ENCODE results near the gene OSBPL10. TPM values are rescaled to one million over a fixed set of nuclear protein-coding genes. Genes with fewer than 3 reads are reported as not detected.

Gene OSBPL10
- total and polyA plus RNA-seq, 4 donors: 3.9 to 33.0 (median 13.1) TPM

DNA sequence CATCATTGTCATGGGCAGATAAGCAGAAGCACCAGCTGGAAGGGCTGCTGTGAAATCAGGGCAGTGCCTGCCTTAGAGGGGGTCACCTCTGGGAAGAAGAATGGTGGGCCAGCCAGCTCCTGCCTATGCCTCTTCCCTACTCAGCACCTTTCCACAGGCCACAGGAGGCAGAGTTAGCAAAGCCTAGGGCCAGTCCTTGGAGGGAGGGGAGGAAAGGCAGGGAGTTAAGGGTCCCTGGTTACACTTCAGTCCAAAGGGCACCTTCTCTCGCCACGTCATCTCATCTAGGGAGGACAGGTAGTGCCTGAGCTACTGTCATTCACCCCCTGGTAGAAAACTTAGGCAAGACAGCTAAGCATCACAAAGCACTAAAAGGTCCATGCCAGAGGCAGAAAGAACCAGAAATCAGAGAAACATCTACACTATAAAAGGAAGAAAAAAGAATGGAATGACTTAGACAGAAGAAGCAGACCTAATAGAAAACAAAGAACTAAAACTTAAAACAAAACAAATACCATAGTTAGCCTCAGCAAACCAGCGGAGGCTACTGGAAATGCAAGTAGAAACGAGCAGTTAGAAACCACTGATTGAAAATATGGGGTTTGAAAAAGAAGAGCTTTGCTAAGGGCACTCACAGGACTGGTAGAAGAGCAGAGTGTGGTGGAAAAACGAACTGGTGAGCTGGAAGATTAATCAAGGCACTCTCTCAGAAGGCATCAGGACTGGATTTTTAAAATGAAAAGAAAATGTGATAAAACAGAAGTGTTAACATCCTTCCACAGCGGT, 84.2 kb downstream of the OSBPL10 start:
- H3K9me3 ChIP-seq (ENCODE audit: control insufficient read depth in 4 of 4, insufficient read depth in 3 of 4, low read length in 3 of 4): no peaks in the 10 kb centered on the region
- TF ChIP-seq, protein P1, sequence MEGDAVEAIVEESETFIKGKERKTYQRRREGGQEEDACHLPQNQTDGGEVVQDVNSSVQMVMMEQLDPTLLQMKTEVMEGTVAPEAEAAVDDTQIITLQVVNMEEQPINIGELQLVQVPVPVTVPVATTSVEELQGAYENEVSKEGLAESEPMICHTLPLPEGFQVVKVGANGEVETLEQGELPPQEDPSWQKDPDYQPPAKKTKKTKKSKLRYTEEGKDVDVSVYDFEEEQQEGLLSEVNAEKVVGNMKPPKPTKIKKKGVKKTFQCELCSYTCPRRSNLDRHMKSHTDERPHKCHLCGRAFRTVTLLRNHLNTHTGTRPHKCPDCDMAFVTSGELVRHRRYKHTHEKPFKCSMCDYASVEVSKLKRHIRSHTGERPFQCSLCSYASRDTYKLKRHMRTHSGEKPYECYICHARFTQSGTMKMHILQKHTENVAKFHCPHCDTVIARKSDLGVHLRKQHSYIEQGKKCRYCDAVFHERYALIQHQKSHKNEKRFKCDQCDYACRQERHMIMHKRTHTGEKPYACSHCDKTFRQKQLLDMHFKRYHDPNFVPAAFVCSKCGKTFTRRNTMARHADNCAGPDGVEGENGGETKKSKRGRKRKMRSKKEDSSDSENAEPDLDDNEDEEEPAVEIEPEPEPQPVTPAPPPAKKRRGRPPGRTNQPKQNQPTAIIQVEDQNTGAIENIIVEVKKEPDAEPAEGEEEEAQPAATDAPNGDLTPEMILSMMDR (IDR thresholded peaks at IDR 0.05; ENCODE audit: control extremely low read depth, extremely low read depth): no peak
- DNase-seq (no peak), ATAC-seq (ENCODE audit: insufficient read depth, low FRiP score) (no peak)
- peaks cover 0 to 15% (median 0%) of the 10 kb centered on the region in 5 donors for H3K4me1 ChIP-seq (ENCODE audit: control insufficient read depth in 5 of 5, insufficient read depth in 5 of 5, low read length in 5 of 5)
- H3K4me3 ChIP-seq: no peak overlapping the region
- no peaks in the 10 kb centered on the region for H3K27me3 ChIP-seq (ENCODE audit: control insufficient read depth in 3 of 3, insufficient read depth in 3 of 3, low read length in 2 of 3)
- H3K36me3 ChIP-seq (ENCODE audit: control insufficient read depth in 4 of 4, insufficient read depth in 4 of 4, low read length in 4 of 4): no peaks in the 10 kb centered on the region
- WGBS, 2 donors: 90 to 92% methylated on average over 6 of the region's 6 CpGs
- H3K9ac ChIP-seq (ENCODE audit: insufficient read depth in 1 of 2, low read length in 2 of 2): no peak overlapping the region
- no peak overlapping the region for H3K27ac ChIP-seq (ENCODE audit: low read depth in 1 of 2, low read length in 1 of 2)

DNA sequence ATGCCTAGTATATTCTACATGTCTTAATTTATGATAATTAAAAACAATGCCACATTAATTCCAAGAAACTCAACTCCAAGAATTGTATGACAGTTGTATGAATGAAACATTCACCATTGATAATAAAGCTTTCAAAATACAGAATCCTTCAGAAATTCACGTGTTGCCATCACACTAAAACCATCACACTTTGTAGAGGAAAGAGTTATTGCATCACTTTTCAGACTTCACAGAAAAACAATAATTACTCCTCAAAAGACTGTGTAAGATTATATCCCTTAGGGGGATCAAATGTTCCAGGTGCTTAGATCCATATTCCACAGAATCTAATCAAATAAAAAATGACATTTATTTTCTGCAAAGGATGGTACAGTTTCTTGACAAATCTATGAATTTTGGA, 85.0 kb downstream of the OSBPL10 start:
- no peak for ATAC-seq (ENCODE audit: insufficient read depth, low FRiP score)
- TF ChIP-seq, protein P1 (IDR thresholded peaks at IDR 0.05; ENCODE audit: control extremely low read depth, extremely low read depth): no peak

DNA sequence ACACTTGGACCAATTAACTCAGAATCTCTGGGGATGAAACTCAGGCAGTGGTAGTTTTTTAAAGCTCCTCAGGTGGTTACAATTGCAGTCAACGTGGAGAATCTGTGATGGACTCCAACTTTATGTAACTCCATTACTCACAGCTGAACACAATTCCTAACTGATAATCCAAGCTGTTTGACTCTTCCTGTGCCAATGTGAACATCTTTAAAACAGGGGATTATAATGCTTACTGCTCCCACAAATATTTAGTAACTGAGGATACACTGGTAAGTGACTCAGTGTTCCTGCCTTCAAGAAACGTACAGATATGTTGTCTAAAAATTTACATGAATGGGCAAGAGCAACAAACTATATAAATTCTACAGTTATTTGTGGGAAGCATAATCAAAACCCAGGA, 85.6 kb downstream of the OSBPL10 start:
- ATAC-seq (ENCODE audit: insufficient read depth, low FRiP score) (no peak), DNase-seq (no peak)
- H3K9ac ChIP-seq (ENCODE audit: insufficient read depth in 1 of 2, low read length in 2 of 2): no peak overlapping the region
- no peaks in the 10 kb centered on the region for H3K9me3 ChIP-seq (ENCODE audit: control insufficient read depth in 4 of 4, insufficient read depth in 3 of 4, low read length in 3 of 4)
- H3K36me3 ChIP-seq (ENCODE audit: control insufficient read depth in 4 of 4, insufficient read depth in 4 of 4, low read length in 4 of 4): no peaks in the 10 kb centered on the region
- TF ChIP-seq, protein P1 (IDR thresholded peaks at IDR 0.05; ENCODE audit: control extremely low read depth, extremely low read depth): no peak
- 84 to 88% methylated on average over 2 of the region's 2 CpGs for WGBS, 2 donors
- no peaks in the 10 kb centered on the region for H3K27me3 ChIP-seq (ENCODE audit: control insufficient read depth in 3 of 3, insufficient read depth in 3 of 3, low read length in 2 of 3)
- no peak overlapping the region for H3K27ac ChIP-seq (ENCODE audit: low read depth in 1 of 2, low read length in 1 of 2)
- peaks cover 0 to 15% (median 2%) of the 10 kb centered on the region in 5 donors for H3K4me1 ChIP-seq (ENCODE audit: control insufficient read depth in 5 of 5, insufficient read depth in 5 of 5, low read length in 5 of 5)
- no peak overlapping the region for H3K4me3 ChIP-seq

More for the DNA sequence above, 85.0 kb downstream of the OSBPL10 start:
- no peaks in the 10 kb centered on the region for H3K36me3 ChIP-seq (ENCODE audit: control insufficient read depth in 4 of 4, insufficient read depth in 4 of 4, low read length in 4 of 4)
- WGBS, 2 donors: 63 to 79% methylated on average over 1 of the region's 1 CpG
- H3K4me1 ChIP-seq (ENCODE audit: control insufficient read depth in 5 of 5, insufficient read depth in 5 of 5, low read length in 5 of 5): peaks cover 0 to 15% (median 0%) of the 10 kb centered on the region in 5 donors
- H3K27ac ChIP-seq (ENCODE audit: low read depth in 1 of 2, low read length in 1 of 2): no peak overlapping the region
- no peaks in the 10 kb centered on the region for H3K9me3 ChIP-seq (ENCODE audit: control insufficient read depth in 4 of 4, insufficient read depth in 3 of 4, low read length in 3 of 4)
- no peak for DNase-seq
- H3K4me3 ChIP-seq: no peak overlapping the region
- H3K27me3 ChIP-seq (ENCODE audit: control insufficient read depth in 3 of 3, insufficient read depth in 3 of 3, low read length in 2 of 3): no peaks in the 10 kb centered on the region
- H3K9ac ChIP-seq (ENCODE audit: insufficient read depth in 1 of 2, low read length in 2 of 2): no peak overlapping the region
